Liver (tissue), 9 donors: ENCODE results near the gene MYOF. TPM values are rescaled to one million over a fixed set of nuclear protein-coding genes. Genes with fewer than 3 reads are reported as not detected.

ENCODE experiments used
- DNase-seq: peaks from one replicate; pipeline ENCODE4 v3.0.0-alpha.2; 2017; ENCODE audit warnings: low spot score
- H3K27ac ChIP-seq, 2 donors: one replicate each; pipeline ENCODE4 v1.7.0; 2013; ENCODE audit warnings: inconsistent platforms in 2 of 2, low read length in 2 of 2, control low read depth in 1 of 2, low read depth in 1 of 2, mild to moderate bottlenecking in 1 of 2
- H3K27me3 ChIP-seq, 4 donors: one replicate each; pipeline versions ENCODE4 v1.6.1 to v1.7.0; 2013; ENCODE audit warnings: low read length in 3 of 4, inconsistent platforms in 1 of 4, mild to moderate bottlenecking in 1 of 4, moderate library complexity in 1 of 4; ENCODE audit not compliant: control insufficient read depth in 4 of 4, insufficient read depth in 4 of 4
- H3K36me3 ChIP-seq, 4 donors: one replicate each; pipeline versions ENCODE4 v1.6.1 to v1.7.0; 2013; ENCODE audit warnings: low read length in 3 of 4, mild to moderate bottlenecking in 3 of 4, low read depth in 1 of 4, moderate library complexity in 1 of 4; ENCODE audit not compliant: control insufficient read depth in 4 of 4, insufficient read depth in 3 of 4
- H3K4me1 ChIP-seq, 4 donors: one replicate each; pipeline versions ENCODE4 v1.6.1 to v1.7.0; 2013; ENCODE audit warnings: low read length in 3 of 4, mild to moderate bottlenecking in 3 of 4, moderate library complexity in 1 of 4; ENCODE audit not compliant: control insufficient read depth in 4 of 4, insufficient read depth in 4 of 4
- H3K4me3 ChIP-seq, 3 donors: one replicate each; pipeline versions ENCODE4 v1.6.1 to v1.7.0; 2013; ENCODE audit warnings: low read length in 3 of 3, control low read depth in 1 of 3, low read depth in 1 of 3, mild to moderate bottlenecking in 1 of 3
- H3K9ac ChIP-seq, 2 donors: one replicate each; pipeline ENCODE4 v1.7.0; 2013; ENCODE audit warnings: low read length in 2 of 2, mild to moderate bottlenecking in 2 of 2, moderate library complexity in 2 of 2, control low read depth in 1 of 2, low read depth in 1 of 2
- H3K9me3 ChIP-seq, 4 donors: one replicate each; pipeline versions ENCODE4 v1.6.1 to v1.7.0; 2013; ENCODE audit warnings: low read length in 3 of 4; ENCODE audit not compliant: control insufficient read depth in 4 of 4
- CTCF ChIP-seq: fragments of 150-350 bp; IDR thresholded peaks from 2 replicates; pipeline ENCODE4 v1.5.1; 2017; ENCODE audit warnings: improper control_type of control experiment, low read depth, low read length; ENCODE audit not compliant: missing input control
- EGR1 ChIP-seq, 2 donors: IDR thresholded peaks; 2 replicates each; pipeline ENCODE4 v1.6.1; 2016 to 2018; ENCODE audit warnings: antibody characterized with exemption in 2 of 2, low read depth in 2 of 2
- FOXA1 ChIP-seq: IDR thresholded peaks from 2 replicates; pipeline ENCODE4 v1.6.1; 2016; ENCODE audit warnings: antibody characterized with exemption
- FOXA2 ChIP-seq: IDR thresholded peaks from 2 replicates; pipeline ENCODE4 v1.6.1; 2016; ENCODE audit warnings: antibody characterized with exemption
- GABPA ChIP-seq, 2 donors: IDR thresholded peaks in 1 of 2; conservative IDR thresholded peaks in 1 of 2; 2 replicates each; pipeline ENCODE4 v1.6.1; 2016; ENCODE audit warnings: antibody characterized with exemption in 2 of 2, mild to moderate bottlenecking in 1 of 2, moderate library complexity in 1 of 2
- HNF4A ChIP-seq, 2 donors: conservative IDR thresholded peaks; 2 replicates each; pipeline ENCODE4 v1.6.1; 2016; ENCODE audit warnings: antibody characterized with exemption in 2 of 2, mild to moderate bottlenecking in 2 of 2
- HNF4G ChIP-seq: IDR thresholded peaks from 2 replicates; pipeline ENCODE4 v1.6.1; 2016; ENCODE audit warnings: antibody characterized with exemption
- JUND ChIP-seq, 2 donors: IDR thresholded peaks; 2 replicates each; pipeline ENCODE4 v1.6.1; 2016; ENCODE audit warnings: antibody characterized with exemption in 2 of 2
- NR2F2 ChIP-seq: IDR thresholded peaks from 2 replicates; pipeline ENCODE4 v1.6.1; 2016; ENCODE audit warnings: antibody characterized with exemption
- RAD21 ChIP-seq, 2 donors: IDR thresholded peaks; 2 replicates each; pipeline ENCODE4 v1.6.1; 2016; ENCODE audit warnings: antibody characterized with exemption in 2 of 2, mild to moderate bottlenecking in 2 of 2
- REST ChIP-seq: IDR thresholded peaks from 2 replicates; pipeline ENCODE4 v1.6.1; 2016; ENCODE audit warnings: antibody characterized with exemption, mild to moderate bottlenecking
- RXRA ChIP-seq, 2 donors: IDR thresholded peaks; 2 replicates each; pipeline ENCODE4 v1.6.1; 2017 to 2018; ENCODE audit warnings: antibody characterized with exemption in 2 of 2, mild to moderate bottlenecking in 1 of 2
- SP1 ChIP-seq: IDR thresholded peaks from 2 replicates; pipeline ENCODE4 v1.6.1; 2018; ENCODE audit warnings: antibody characterized with exemption, mild to moderate bottlenecking
- TAF1 ChIP-seq: conservative IDR thresholded peaks from 2 replicates; pipeline ENCODE4 v1.6.1; 2016; ENCODE audit warnings: antibody characterized with exemption, mild to moderate bottlenecking
- YY1 ChIP-seq: IDR thresholded peaks from 2 replicates; pipeline ENCODE4 v1.6.1; 2016; ENCODE audit warnings: antibody characterized with exemption, mild to moderate bottlenecking
- WGBS: extraction: QIAGEN DNeasy Blood & Tissue Kit; methylation state at CpG from one replicate; pipeline ENCODE4 v1.1.7; 2013; 5-methylcytosine and 5-hydroxymethylcytosine counted together
- polyA plus RNA-seq, 2 donors: library from polyadenylated mRNA; stranded (reverse) in 1 of 2; unstranded in 1 of 2; fragments of 200-250 nt in 1 of 2; fragments of >200 nt in 1 of 2; fragmentation: Nextera tagmentation in 1 of 2; extraction: Ambion mirVana in 1 of 2; gene quantifications; one replicate each; pipeline versions ENCODE4 v1.2.1 to v1.2.3, GENCODE V29; 2013 to 2015
- total RNA-seq, 2 donors: library from RNA; depleted of rRNA; stranded (reverse); fragments of >200 nt; gene quantifications; one replicate each; pipeline ENCODE4 v1.2.3, GENCODE V29; 2014
- TF ChIP-seq, protein P1 (sequence below): IDR thresholded peaks from 2 replicates; pipeline ENCODE4 v1.6.1; 2016; ENCODE audit warnings: antibody characterized with exemption
- TF ChIP-seq, protein P2 (sequence below): IDR thresholded peaks from 2 replicates; pipeline ENCODE4 v1.6.1; 2016; ENCODE audit warnings: antibody characterized with exemption
- TF ChIP-seq, protein P3 (sequence below): IDR thresholded peaks from 2 replicates; pipeline ENCODE4 v1.6.1; 2016; ENCODE audit warnings: antibody characterized with exemption
- donor health status: healthy.
- donor health status: healthy.
- donor health status: healthy.
- donor health status: healthy.
- donor health status: healthy.

Gene MYOF
- total and polyA plus RNA-seq, 4 donors = 0.89 to 5.7 (median 3.2) TPM

DNA sequence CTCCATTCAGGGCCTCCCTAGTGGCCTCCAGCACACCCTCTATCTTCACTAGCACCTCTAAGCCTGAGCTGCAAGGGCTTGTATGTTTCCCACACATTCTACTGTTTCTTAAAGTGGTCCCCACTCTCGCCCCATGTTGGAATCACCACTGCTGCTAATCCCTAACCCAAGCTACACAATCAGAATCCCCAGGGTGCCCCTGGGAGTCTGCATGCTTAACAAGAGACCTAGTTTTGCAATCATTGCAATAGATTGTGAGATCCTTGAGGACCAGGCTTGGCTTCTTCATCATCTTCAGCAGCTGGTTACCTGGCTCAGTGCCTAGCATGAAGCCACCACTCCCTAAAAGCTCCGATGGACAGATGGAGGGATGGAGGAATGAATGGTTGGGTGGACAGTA, 113.9 kb downstream of the MYOF start:
- Histone ChIP-seq H3K36me3 (no peaks in the 10 kb centered on the region), H3K4me3 (no peak overlapping the region), H3K9me3 (no peaks in the 10 kb centered on the region), H3K27me3 (no peaks in the 10 kb centered on the region), H3K9ac (no peak overlapping the region), H3K27ac (no peak overlapping the region), H3K4me1 (no peaks in the 10 kb centered on the region)
- 92% methylated on average over 2 of the region's 2 CpGs for WGBS
- no peak for TF ChIP-seq CTCF
- TF ChIP-seq, protein P1, sequence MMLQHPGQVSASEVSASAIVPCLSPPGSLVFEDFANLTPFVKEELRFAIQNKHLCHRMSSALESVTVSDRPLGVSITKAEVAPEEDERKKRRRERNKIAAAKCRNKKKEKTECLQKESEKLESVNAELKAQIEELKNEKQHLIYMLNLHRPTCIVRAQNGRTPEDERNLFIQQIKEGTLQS = no peak
- TF ChIP-seq NR2F2 = no peak
- no peak for TF ChIP-seq HNF4G
- TF ChIP-seq, protein P2, sequence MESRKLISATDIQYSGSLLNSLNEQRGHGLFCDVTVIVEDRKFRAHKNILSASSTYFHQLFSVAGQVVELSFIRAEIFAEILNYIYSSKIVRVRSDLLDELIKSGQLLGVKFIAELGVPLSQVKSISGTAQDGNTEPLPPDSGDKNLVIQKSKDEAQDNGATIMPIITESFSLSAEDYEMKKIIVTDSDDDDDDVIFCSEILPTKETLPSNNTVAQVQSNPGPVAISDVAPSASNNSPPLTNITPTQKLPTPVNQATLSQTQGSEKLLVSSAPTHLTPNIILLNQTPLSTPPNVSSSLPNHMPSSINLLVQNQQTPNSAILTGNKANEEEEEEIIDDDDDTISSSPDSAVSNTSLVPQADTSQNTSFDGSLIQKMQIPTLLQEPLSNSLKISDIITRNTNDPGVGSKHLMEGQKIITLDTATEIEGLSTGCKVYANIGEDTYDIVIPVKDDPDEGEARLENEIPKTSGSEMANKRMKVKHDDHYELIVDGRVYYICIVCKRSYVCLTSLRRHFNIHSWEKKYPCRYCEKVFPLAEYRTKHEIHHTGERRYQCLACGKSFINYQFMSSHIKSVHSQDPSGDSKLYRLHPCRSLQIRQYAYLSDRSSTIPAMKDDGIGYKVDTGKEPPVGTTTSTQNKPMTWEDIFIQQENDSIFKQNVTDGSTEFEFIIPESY = no peak
- TF ChIP-seq SP1 = no peak
- TF ChIP-seq JUND (IDR thresholded peaks at IDR 0.05) = no peak
- no peak for TF ChIP-seq FOXA1
- no peak for TF ChIP-seq EGR1 (IDR thresholded peaks at IDR 0.05; ENCODE audit: low read depth in 2 of 2)
- TF ChIP-seq GABPA (IDR thresholded peaks at IDR 0.05 in 1 of 2, conservative IDR thresholded peaks at IDR 0.05 in 1 of 2) = no peak
- no peak for TF ChIP-seq RXRA (IDR thresholded peaks at IDR 0.05)
- TF ChIP-seq FOXA2 = no peak
- no peak for TF ChIP-seq HNF4A (conservative IDR thresholded peaks at IDR 0.05)
- TF ChIP-seq YY1 = no peak
- no peak for TF ChIP-seq RAD21 (IDR thresholded peaks at IDR 0.05)
- no peak for TF ChIP-seq TAF1
- TF ChIP-seq, protein P3, sequence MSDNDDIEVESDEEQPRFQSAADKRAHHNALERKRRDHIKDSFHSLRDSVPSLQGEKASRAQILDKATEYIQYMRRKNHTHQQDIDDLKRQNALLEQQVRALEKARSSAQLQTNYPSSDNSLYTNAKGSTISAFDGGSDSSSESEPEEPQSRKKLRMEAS = no peak
- no peak for TF ChIP-seq REST
- no peak for DNase-seq
